GM12878 (cell line): ENCODE results near the gene COMMD3. TPM values are rescaled to one million over a fixed set of nuclear protein-coding genes. Genes with fewer than 3 reads are reported as not detected.

Experiments used
- ASH2L ChIP-seq: fragments of 300-600, 200-600 bp; sonication (generic); IDR thresholded peaks from 2 replicates; pipeline ENCODE4 v1.6.1; 2017; ENCODE audit warnings: low read depth, mild to moderate bottlenecking, borderline replicate concordance
- CBX3 ChIP-seq: fragments of 200-600 bp; sonication (generic); IDR thresholded peaks from 2 replicates; pipeline ENCODE4 v1.6.1; 2016; ENCODE audit warnings: low read depth, borderline replicate concordance
- CBX5 ChIP-seq: sonication (generic); IDR thresholded peaks from 2 replicates; pipeline ENCODE4 v1.6.1; 2016; ENCODE audit warnings: low read depth, moderate library complexity, mild to moderate bottlenecking, inconsistent platforms
- CHD1 ChIP-seq: IDR thresholded peaks from 2 replicates; pipeline ENCODE4 v1.6.1; 2012; ENCODE audit warnings: low read depth, low read length, improper control_type of control experiment
- CHD4 ChIP-seq: fragments of 200-600 bp; sonication (generic); IDR thresholded peaks from 2 replicates; pipeline ENCODE4 v1.6.1; 2016; ENCODE audit warnings: mild to moderate bottlenecking
- CREM ChIP-seq: IDR thresholded peaks from 2 replicates; pipeline ENCODE4 v1.6.1; 2014; ENCODE audit warnings: antibody characterized with exemption, low read depth
- DPF2 ChIP-seq: fragments of 450-650 bp; IDR thresholded peaks from 2 replicates; pipeline ENCODE4 v1.6.1; 2017; ENCODE audit warnings: mild to moderate bottlenecking
- EP300 ChIP-seq, 2 experiments: fragments of 150-350 bp in 1 of 2; IDR thresholded peaks; 2 replicates each; pipeline ENCODE4 v1.6.1; 2011 to 2012; ENCODE audit warnings: low read depth in 2 of 2, low read length in 2 of 2, borderline replicate concordance in 1 of 2, improper control_type of control experiment in 1 of 2, inconsistent platforms in 1 of 2; ENCODE audit not compliant: control insufficient read depth in 1 of 2
- IKZF2 ChIP-seq, 2 experiments: fragments of 450-650 bp; IDR thresholded peaks; 2 replicates each; pipeline ENCODE4 v1.6.1; 2017; ENCODE audit warnings: mild to moderate bottlenecking in 2 of 2, moderate library complexity in 2 of 2
- LARP7 ChIP-seq: fragments of 450-650 bp; IDR thresholded peaks from 2 replicates; pipeline ENCODE4 v1.6.1; 2017; ENCODE audit warnings: mild to moderate bottlenecking
- NFXL1 ChIP-seq: fragments of 450-650 bp; IDR thresholded peaks from 2 replicates; pipeline ENCODE4 v1.6.1; 2017; ENCODE audit warnings: antibody characterized with exemption, mild to moderate bottlenecking, borderline replicate concordance
- PKNOX1 ChIP-seq: fragments of 450-650 bp; IDR thresholded peaks from 2 replicates; pipeline ENCODE4 v1.6.1; 2016; ENCODE audit warnings: mild to moderate bottlenecking
- POLR2AphosphoS2 ChIP-seq: IDR thresholded peaks from 2 replicates; pipeline ENCODE4 v1.6.1; 2011; ENCODE audit warnings: low read depth, mild to moderate bottlenecking, low read length, improper control_type of control experiment, moderate library complexity
- RB1 ChIP-seq: fragments of 450-650 bp; formaldehyde crosslinking; IDR thresholded peaks from 2 replicates; pipeline ENCODE4 v1.6.1; 2017; ENCODE audit warnings: mild to moderate bottlenecking, borderline replicate concordance
- RBBP5 ChIP-seq: fragments of 200-600 bp; sonication (generic); conservative IDR thresholded peaks from 2 replicates; pipeline ENCODE4 v1.6.1; 2016
- RELB ChIP-seq: fragments of 450-650 bp; IDR thresholded peaks from 2 replicates; pipeline ENCODE4 v1.6.1; 2017; ENCODE audit warnings: low read depth, mild to moderate bottlenecking, moderate library complexity
- RUNX3 ChIP-seq: IDR thresholded peaks from 2 replicates; pipeline ENCODE4 v1.6.1; 2012; ENCODE audit warnings: low read length, inconsistent platforms
- TARDBP ChIP-seq: IDR thresholded peaks from 2 replicates; pipeline ENCODE4 v1.6.1; 2016; ENCODE audit warnings: borderline replicate concordance
- TCF12 ChIP-seq: IDR thresholded peaks from 2 replicates; pipeline ENCODE4 v1.6.1; 2011; ENCODE audit warnings: low read depth, mild to moderate bottlenecking, low read length
- ZBTB11 ChIP-seq: fragments of 450-650 bp; formaldehyde crosslinking; IDR thresholded peaks from 2 replicates; pipeline ENCODE4 v1.5.0; 2022; ENCODE audit warnings: mild to moderate bottlenecking, missing genetic modification characterization
- ZNF207 ChIP-seq: fragments of 450-650 bp; IDR thresholded peaks from 2 replicates; pipeline ENCODE4 v1.6.1; 2014; ENCODE audit warnings: antibody characterized with exemption, mild to moderate bottlenecking, borderline replicate concordance
- ZNF217 ChIP-seq: fragments of 450-650 bp; IDR thresholded peaks from 2 replicates; pipeline ENCODE4 v1.6.1; 2017; ENCODE audit warnings: antibody characterized with exemption, mild to moderate bottlenecking
- polyA plus RNA-seq, 11 experiments: library from polyadenylated mRNA; depleted of rRNA in 4 of 11; unstranded in 6 of 11; stranded (reverse) in 5 of 11; fragments of >200 nt; fragmentation: Nextera tagmentation in 4 of 11; fragmentation: Illumina TruSeq in 1 of 11; extraction: Ambion mirVana in 4 of 11; extraction: Trizol in 1 of 11; gene quantifications; 1 replicate in 1 of 11; 2 replicates in 10 of 11; pipeline versions ENCODE4 v1.2.1 to v1.2.3, GENCODE V29; 2011 to 2016; ENCODE audit warnings: inconsistent platforms in 2 of 11, missing spikeins in 2 of 11, low read depth in 1 of 11
- total RNA-seq, 4 experiments: library from RNA; depleted of rRNA in 3 of 4; stranded (reverse); fragments of >200 nt in 3 of 4; fragmentation: Illumina TruSeq in 1 of 4; extraction: Trizol in 1 of 4; gene quantifications; 2 replicates each; pipeline versions ENCODE4 v1.2.1 to v1.2.3, GENCODE V29; 2013 to 2021
- TF ChIP-seq, protein P1 (sequence below): fragments of 450-650 bp; IDR thresholded peaks from 2 replicates; pipeline ENCODE4 v1.6.1; 2014; ENCODE audit warnings: mild to moderate bottlenecking

The COMMD3 gene
- total and polyA plus RNA-seq, 10 of the 15 experiments (the other 5 are each of a cell fraction or from before 2014, with no cell fraction given), result 64.5 to 248 (median 84.4) TPM

DNA sequence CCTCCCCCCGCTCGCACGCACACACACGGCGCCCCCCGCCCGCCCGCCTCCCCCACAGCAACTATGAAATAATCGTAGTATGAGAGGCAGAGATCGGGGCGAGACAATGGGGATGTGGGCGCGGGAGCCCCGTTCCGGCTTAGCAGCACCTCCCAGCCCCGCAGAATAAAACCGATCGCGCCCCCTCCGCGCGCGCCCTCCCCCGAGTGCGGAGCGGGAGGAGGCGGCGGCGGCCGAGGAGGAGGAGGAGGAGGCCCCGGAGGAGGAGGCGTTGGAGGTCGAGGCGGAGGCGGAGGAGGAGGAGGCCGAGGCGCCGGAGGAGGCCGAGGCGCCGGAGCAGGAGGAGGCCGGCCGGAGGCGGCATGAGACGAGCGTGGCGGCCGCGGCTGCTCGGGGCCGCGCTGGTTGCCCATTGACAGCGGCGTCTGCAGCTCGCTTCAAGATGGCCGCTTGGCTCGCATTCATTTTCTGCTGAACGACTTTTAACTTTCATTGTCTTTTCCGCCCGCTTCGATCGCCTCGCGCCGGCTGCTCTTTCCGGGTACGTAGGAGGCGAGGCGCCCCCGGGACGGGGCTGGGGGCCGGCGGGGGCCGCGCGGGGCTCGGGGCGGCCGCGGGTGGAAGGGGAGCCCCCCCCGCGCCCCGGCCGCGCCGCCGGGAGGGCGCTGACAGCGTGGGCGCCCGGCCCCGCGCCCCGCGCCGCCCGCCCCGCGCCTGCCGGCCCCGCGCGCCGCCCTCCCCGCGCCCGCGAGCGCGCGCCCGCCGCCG is 5.2 kb downstream of the COMMD3 start (continued):
- TF ChIP-seq EP300 (IDR thresholded peaks at IDR 0.05; ENCODE audit: borderline replicate concordance in 1 of 2, control insufficient read depth in 1 of 2, low read depth in 2 of 2, low read length in 2 of 2) (no peak), CHD4 (no peak), RELB (no peak), CREM (no peak), ZNF207 (peak; percentile 81; the same call in 1 of the 2 replicates), ZBTB11 (CRISPR knock-in tag) (no peak), NFXL1 (no peak), POLR2AphosphoS2 (0 out of 2 replicates have a peak, but pooled peaks have one; percentile 37), CBX5 (no peak), TCF12 (no peak), RB1 (0 out of 2 replicates have a peak, but pooled peaks have one; percentile 26), CHD1 (no peak), ASH2L (peak; percentile 64; the same call in 1 of the 2 replicates), DPF2 (peak; percentile 64), PKNOX1 (peak; percentile 22; the same call in 1 of the 2 replicates), RUNX3 (no peak), LARP7 (peak; percentile 85), RBBP5 (no peak), TARDBP (no peak), CBX3 (no peak), IKZF2 (IDR thresholded peaks at IDR 0.05) (no peak), ZNF217 (0 out of 2 replicates have a peak, but pooled peaks have one; percentile 25)
- TF ChIP-seq, protein P1, sequence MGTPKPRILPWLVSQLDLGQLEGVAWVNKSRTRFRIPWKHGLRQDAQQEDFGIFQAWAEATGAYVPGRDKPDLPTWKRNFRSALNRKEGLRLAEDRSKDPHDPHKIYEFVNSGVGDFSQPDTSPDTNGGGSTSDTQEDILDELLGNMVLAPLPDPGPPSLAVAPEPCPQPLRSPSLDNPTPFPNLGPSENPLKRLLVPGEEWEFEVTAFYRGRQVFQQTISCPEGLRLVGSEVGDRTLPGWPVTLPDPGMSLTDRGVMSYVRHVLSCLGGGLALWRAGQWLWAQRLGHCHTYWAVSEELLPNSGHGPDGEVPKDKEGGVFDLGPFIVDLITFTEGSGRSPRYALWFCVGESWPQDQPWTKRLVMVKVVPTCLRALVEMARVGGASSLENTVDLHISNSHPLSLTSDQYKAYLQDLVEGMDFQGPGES, result no peak
